Astrocyte of the hippocampus (primary cell): ENCODE results near the gene HOXA9.

Experiments used
- DNase-seq: peaks from one replicate; pipeline ENCODE4 v3.0.0; 2011; ENCODE audit warnings: low read depth, low spot score

Gene HOXA9

GRCh38 chr7:27200761-27201579 is 35.6 kb upstream of the HOXA9 start:
- DNase-seq, result no peak

- DNase-seq, result no peak
These were observed 34.8 kb upstream of the HOXA9 start, which contains the start of gene HOXA13 for GRCh38 chr7:27199849-27200760. TSS of gene HOXA13 (minus strand) at chr7:27200091. CDS start at chr7:27200077, 14 bp downstream.

GRCh38 chr7:27198871-27199801 is 33.8 kb upstream of the HOXA9 start:
- DNase-seq, result no peak

- no peak for DNase-seq
These were observed 33.0 kb upstream of the HOXA9 start for GRCh38 chr7:27198138-27198841.

GRCh38 chr7:27197137-27198042 is 32.1 kb upstream of the HOXA9 start:
- DNase-seq, result no peak

GRCh38 chr7:27196287-27196767 is 31.0 kb upstream of the HOXA9 start:
- DNase-seq, result peak; percentile 79

- no peak for DNase-seq
These were observed 29.5 kb upstream of the HOXA9 start for GRCh38 chr7:27194686-27195379.

GRCh38 chr7:27194002-27194352 is 28.6 kb upstream of the HOXA9 start:
- DNase-seq, result no peak

- no peak for DNase-seq
These were observed 28.1 kb upstream of the HOXA9 start for GRCh38 chr7:27193335-27194001.

- DNase-seq, result no peak
These were observed 27.4 kb upstream of the HOXA9 start for GRCh38 chr7:27192546-27193334.

GRCh38 chr7:27191833-27192545 is 26.7 kb upstream of the HOXA9 start:
- DNase-seq, result no peak

- no peak for DNase-seq
These were observed 25.9 kb upstream of the HOXA9 start for GRCh38 chr7:27191161-27191731.

GRCh38 chr7:27189997-27190748 is 24.8 kb upstream of the HOXA9 start:
- DNase-seq, result no peak

GRCh38 chr7:27189295-27189996 is 24.1 kb upstream of the HOXA9 start:
- DNase-seq, result no peak
